ENCODE results near the gene HSH2D.
A peak's percentile ranks its signal among the peaks of the same experiment; 100 is the strongest.
"Not testable (repeated sequence)": the region's sequence is repeated elsewhere in the genome, so short reads cannot be mapped to it uniquely, and the experiment has no call there.

Gene HSH2D

DNA sequence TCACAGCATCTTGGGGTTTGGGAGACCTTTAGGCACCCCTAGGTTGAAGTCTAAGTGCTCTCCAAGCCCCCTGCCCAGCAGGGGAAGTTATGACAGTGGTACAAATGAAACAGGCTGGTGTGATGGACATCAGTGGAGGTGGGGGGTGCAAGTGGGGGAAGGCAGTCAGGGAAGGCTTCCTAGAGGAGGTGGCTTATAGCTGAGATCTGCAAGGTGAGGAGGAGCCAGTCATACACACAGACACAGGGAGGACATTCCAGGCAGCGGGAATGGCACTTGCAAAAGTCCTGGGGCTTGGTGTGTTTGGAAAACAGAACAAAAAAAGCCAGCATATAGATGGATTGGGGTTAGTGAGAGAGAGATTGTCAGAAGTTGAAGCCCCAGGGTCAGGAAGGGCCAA lies 11.6 kb downstream of the HSH2D start:
- no peak for DNase-seq (ENCODE audit: low read depth, low spot score)

DNA sequence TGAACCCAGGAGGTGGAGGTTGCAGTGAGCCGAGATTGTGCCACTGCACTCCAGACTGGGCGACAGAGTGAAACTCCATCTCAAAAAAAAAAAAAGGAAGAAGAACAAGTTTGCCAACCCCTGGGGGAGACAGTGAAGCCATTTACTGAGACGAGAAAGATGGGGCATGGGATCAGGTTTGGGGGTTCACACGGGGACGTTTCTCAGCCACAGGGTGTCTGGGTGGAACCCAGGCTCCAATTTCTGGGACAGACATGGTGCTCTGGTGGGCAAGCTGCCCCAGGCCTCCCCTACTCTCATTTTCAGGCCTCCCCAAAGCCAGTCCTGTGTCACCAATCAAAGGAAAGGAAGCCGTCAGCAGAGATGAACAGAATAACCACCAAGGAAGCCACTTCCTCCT lies 13.4 kb downstream of the HSH2D start:
- DNase-seq (ENCODE audit: low read depth, low spot score), result no peak

DNA sequence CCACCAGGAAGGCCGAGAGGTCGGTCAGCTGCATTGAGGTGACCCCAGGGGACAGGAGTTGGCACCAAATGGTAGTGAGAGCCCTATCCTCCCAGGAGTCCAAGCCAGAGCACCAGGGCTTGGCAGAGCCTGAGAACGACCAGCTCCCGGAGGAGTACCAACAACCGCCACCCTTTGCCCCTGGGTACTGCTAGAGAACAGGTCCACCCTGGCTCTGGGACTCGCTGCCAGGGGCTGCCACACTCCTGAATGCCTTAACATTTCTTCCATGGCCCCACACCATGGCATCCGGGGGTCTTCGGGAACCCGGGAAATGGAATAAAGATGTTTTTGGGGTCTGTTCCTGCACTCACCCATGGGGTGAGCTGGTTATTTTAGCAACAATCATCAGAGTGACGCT lies 14.1 kb downstream of the HSH2D start:
- DNase-seq (ENCODE audit: low read depth, low spot score), result no peak

DNA sequence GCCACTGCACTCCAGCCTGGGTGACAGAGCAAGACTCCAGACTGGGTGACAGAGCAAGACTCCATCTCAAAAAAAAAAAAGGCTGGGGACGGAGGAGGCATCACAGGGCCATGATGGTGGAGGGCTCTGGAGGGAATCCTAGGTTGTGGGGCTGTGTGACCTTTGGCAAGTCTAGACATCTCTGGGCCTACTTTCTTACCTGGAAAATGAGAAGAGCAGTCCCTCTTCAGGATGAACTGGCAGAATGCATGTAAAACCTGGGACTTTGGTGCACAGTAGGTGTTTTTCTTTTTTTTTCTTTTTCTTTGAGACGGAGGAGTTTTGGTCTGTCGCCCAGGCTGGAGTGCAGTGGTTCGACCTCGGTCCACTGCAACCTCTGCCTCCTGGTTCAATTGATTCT lies 16.2 kb downstream of the HSH2D start:
- DNase-seq (ENCODE audit: low read depth, low spot score), result no peak

GRCh38 chr19:16160445-16160942 lies 17.0 kb downstream of the HSH2D start:
- no peak for DNase-seq (ENCODE audit: low read depth, low spot score)

DNA sequence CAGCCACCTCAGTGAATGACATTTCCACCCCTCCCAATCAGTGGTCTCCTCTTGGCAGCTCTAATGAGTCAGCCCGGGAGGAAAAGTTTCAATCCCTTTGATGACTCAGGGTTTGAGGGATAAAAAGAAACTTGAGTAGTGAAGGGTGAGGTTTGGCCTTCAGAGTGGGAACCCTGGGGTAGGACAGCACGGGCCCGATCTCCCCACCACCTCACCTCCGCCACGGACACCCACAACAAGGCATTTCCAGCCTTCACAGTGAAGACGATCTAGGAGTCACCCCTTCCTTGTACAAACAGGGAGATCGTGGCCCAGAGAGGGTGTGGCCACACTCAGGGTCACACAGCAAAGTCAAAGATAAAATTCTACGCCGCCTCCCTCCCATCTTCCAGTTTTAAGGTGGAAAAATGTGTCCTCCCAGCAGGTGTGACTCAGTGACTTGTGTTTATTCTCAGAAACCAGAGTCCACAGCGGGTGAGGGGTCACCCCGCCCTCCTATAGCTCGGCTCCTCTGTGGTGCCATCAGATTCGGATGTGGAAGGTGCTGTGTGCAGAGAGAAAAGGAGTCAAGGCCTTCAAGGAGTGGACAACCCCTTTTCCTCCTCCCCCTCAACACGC lies 17.6 kb downstream of the HSH2D start:
- DNase-seq (ENCODE audit: low read depth, low spot score), result peak; percentile 74

DNA sequence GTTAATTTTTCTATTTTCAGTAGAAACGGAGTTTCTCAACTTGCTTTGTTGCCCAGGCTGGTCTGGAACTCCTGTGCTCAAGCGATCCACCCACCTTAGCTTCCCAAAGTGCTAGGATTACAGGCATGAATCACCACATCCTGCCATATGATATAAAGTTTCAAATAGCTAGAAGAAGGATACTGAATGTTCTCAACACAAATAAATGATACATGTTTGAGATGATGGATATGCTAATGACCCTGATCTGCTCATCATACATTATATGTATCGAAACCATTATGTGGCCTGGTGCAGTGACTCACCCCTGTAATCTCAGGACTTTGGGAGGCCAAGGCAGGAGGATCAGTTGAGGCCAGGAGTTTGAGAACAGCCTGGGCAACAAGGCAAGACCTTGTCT lies 18.4 kb downstream of the HSH2D start:
- peak; percentile 28 for DNase-seq (ENCODE audit: low read depth, low spot score)

GRCh38 chr19:16164222-16164890 lies 20.9 kb downstream of the HSH2D start:
- no peak for DNase-seq (ENCODE audit: low read depth, low spot score)

GRCh38 chr19:16166417-16166816 lies 22.9 kb downstream of the HSH2D start:
- DNase-seq (ENCODE audit: low read depth, low spot score), result no peak

DNA sequence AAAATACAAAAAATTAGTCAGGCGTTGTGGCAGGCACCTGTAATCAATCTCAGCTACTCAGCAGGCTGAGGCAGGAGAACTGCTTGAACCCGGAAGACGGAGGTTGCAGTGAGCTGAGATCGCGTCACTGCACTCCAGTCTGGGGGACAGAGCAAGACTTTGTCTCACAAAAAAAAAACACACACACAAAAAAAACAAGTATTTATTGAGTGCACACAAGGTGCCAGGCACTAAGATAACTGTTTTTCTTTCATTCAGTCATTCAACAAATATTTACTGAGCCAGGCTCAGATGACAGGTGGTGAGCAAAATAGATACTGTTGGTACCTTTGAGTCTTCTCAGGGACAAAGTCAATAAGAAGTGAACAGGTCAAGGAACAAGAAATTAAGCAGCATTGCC lies 23.6 kb downstream of the HSH2D start:
- no peak for DNase-seq (ENCODE audit: low read depth, low spot score)

DNA sequence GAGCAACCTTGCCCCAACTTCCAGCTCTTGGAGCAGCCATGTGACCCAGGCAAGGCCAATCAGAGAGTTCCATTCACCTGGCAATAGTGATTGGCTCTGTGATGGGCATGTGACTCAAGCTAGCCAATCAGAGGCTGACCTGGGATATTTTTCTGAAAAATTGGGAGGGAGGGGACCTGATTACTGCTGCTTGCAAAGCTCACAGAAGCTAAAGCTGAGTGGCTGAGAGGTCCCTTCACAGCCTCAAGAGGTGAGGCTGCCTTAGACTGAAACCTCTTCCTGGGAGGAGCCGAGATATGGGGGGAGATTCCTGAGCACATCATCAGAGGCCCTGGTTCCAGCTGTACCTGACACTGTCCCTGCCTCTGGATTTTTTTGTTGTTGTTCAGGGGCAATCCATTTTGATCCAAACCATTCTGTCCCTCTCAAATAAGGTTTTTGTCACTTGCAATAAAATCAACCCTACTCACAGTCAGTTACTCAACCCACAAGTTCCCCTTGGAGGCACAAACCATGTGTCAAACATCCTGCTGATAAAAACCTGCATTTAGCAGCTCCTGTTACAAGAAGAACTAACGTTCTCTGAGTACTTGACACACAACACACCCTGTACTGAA lies 25.1 kb downstream of the HSH2D start:
- DNase-seq (ENCODE audit: low read depth, low spot score), result no peak

DNA sequence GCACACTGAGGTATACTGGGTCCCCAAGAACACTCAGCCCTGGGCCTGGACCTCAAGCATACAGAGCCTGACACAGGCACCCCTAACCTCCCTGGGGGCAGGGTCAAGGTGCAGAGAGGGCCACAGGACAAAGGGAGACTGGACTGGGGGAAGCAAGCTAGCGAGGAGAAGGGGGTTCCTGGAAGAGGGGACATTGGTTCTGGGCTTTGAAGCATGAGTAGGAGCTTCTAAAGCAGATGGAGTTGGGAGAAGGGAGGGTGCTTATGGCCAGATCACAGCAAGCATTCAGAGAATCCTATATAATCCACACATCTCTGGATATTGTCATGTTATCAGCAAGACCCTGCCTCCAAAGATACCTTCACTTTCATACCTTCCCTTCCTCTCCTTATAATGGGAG lies 26.6 kb downstream of the HSH2D start:
- DNase-seq (ENCODE audit: low read depth, low spot score), result no peak

DNA sequence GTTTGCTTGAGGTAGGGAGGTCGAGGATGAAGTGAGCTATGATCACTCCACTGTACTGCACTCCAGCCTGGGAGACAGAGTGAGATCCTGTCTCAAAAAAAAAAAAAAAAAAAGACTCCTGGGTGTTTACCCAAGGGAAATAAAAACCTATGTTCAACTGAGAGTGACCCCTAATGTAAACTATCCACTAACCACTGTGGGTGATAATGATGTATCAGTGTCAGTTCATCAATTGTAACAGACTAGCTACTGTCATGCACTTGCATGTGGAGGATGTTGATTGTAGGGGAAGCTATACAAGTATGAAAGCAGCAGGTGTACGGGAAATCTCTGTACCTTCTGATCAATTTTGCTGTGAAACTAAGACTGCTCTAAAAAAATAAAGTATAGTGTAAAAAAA lies 32.5 kb downstream of the HSH2D start:
- no peak for DNase-seq (ENCODE audit: low read depth, low spot score)

DNA sequence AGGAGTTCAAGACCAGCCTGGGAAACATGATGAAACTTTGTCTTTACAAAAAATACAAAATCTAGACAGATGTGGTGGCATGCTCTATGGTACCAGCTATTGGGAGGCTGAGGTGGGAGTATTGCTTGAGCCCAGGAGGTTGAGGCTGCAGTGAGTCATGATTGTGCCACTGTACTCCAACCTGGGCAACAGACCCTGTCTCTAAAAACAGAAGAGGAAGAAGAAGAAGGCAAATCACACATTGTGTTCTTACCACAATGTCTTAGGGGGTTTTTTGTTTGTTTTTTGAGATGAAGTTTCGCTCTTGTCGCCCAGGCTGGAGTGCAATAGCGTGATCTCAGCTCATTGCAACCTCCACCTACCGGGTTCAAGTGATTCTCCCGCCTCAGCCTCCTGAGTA lies 35.4 kb downstream of the HSH2D start:
- not testable (repeated sequence) for DNase-seq (ENCODE audit: low read depth, low spot score)

GRCh38 chr19:16180611-16181010 lies 37.1 kb downstream of the HSH2D start:
- peak; percentile 82 for DNase-seq (ENCODE audit: low read depth, low spot score)

DNA sequence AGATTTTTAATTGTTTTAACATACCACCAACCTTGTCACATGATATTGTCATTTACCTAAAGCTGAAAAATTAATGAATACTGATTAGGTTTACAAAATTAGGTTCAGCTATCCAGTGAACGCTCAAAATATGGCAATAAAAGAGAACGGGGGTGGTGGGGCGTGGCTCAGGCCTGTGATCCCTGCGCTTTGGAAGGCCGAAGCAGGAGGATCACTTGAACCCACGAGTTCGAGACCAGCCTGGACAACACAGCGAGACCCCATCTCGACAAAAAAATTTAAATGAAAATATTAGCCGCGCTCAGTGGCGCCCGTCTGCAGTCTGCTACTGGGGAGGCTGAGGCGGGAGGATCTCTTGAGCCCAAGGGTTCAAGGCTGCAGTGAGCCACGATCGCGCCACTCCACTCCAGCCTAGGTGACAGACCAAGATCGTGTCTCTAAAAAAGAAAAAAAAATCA lies 41.2 kb downstream of the HSH2D start:
- DNase-seq (ENCODE audit: low read depth, low spot score), result no peak

GRCh38 chr19:16185123-16185767 lies 41.8 kb downstream of the HSH2D start, which contains the start of gene FAM32A:
FAM32A (plus strand) TSS chr19:16185410; CDS start chr19:16185443, 33 bp downstream.
- peak; percentile 99 for DNase-seq (ENCODE audit: low read depth, low spot score)

- peak; percentile 67 for DNase-seq (ENCODE audit: low read depth, low spot score)
Measured at GRCh38 chr19:16185768-16186123, 42.3 kb downstream of the HSH2D start.

GRCh38 chr19:16188521-16188920 lies 45.0 kb downstream of the HSH2D start:
- no peak for DNase-seq (ENCODE audit: low read depth, low spot score)

DNA sequence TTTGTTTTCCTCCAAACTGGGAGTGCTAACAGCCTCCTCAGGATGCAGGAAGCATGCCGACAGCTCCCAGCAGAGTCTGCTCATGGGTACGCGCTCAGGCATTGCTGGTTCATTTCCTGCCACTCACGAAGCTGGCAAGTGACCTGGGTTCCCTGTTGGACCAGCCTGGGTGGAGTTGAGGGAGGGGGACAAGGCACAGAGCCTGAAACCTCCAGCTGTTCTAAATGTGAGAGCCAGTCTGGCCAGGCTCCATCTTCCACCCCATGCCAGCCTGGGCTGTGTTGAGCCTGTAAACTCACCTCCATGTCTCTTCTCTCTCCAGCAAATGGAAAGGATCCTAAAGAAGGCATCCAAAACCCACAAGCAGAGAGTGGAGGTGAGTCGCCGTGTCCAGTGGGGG lies 46.7 kb downstream of the HSH2D start:
- DNase-seq (ENCODE audit: low read depth, low spot score), result no peak

- no peak for DNase-seq (ENCODE audit: low read depth, low spot score)
Measured at GRCh38 chr19:16190736-16191135, 47.3 kb downstream of the HSH2D start.

DNA sequence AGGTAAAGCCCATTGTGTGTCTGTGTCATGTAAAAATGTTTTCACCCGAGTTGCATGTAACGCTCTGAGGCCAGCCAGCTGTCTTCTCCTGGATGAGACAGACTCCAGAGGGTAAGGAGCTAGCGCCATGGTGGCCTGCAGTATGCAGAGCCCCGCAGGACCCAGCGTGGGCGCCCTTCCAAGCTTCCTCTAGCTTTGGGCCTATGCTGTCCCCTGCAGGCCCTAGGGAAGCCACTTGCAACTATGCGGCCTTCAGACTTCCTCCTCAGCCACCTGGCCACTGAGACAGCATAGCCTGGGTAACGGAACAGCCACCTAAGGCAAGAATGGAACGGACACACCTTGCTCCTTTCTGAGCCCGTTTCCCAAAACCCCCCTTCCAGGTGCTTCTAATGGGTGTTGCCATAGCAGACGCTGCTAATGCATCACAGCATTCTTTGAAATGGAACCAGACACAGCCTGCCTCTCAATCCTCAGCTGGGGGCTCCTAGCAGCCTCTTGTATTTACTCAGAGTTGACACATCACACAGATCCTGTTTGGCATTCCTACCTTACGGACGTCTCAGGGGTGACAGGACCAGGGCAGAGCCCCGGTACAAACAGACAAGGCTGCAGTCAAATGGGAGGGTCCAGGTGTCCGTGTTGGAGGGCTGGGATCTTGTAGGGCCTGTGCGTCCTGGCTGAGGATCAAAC lies 47.9 kb downstream of the HSH2D start:
- DNase-seq (ENCODE audit: low read depth, low spot score), result no peak

Data from astrocyte of the hippocampus (primary cell).